NCI-H128 (cell line): ENCODE measurements around the gene PRKN.

ENCODE experiments used
- DNase-seq: peaks from one replicate; lab custom pipeline; 2025; ENCODE audit not compliant: unreplicated experiment; lab: John Stamatoyannopoulos, UW

Gene PRKN

GRCh38 chr6:161377116-161377515 lies 1350.5 kb downstream of the PRKN start:
- DNase-seq, result no peak

GRCh38 chr6:161376367-161376766 lies 1351.2 kb downstream of the PRKN start:
- DNase-seq, result no peak

- DNase-seq, result no peak
Measured at GRCh38 chr6:161374971-161375873, 1352.3 kb downstream of the PRKN start.

- peak; percentile 68 for DNase-seq
Measured at GRCh38 chr6:161373905-161374451, 1353.6 kb downstream of the PRKN start.

GRCh38 chr6:161372422-161372793 lies 1355.2 kb downstream of the PRKN start:
- no peak for DNase-seq

GRCh38 chr6:161370880-161371279 lies 1356.7 kb downstream of the PRKN start:
- peak; percentile 26 for DNase-seq

- DNase-seq, result no peak
Measured at GRCh38 chr6:161369339-161369738, 1358.2 kb downstream of the PRKN start.

GRCh38 chr6:161368514-161368913 lies 1359.1 kb downstream of the PRKN start:
- no peak for DNase-seq

- no peak for DNase-seq
Measured at GRCh38 chr6:161367472-161367871, 1360.1 kb downstream of the PRKN start.

- DNase-seq, result no peak
Measured at GRCh38 chr6:161366301-161366923, 1361.2 kb downstream of the PRKN start.

GRCh38 chr6:161365633-161366032 lies 1361.9 kb downstream of the PRKN start:
- DNase-seq, result no peak

- no peak for DNase-seq
Measured at GRCh38 chr6:161363286-161363685, 1364.3 kb downstream of the PRKN start.

GRCh38 chr6:161362266-161362665 lies 1365.3 kb downstream of the PRKN start:
- DNase-seq, result no peak

- no peak for DNase-seq
Measured at GRCh38 chr6:161361529-161361928, 1366.0 kb downstream of the PRKN start.

- no peak for DNase-seq
Measured at GRCh38 chr6:161360520-161360919, 1367.0 kb downstream of the PRKN start.

GRCh38 chr6:161359618-161359945 lies 1368.0 kb downstream of the PRKN start:
- no peak for DNase-seq

GRCh38 chr6:161356167-161356854 lies 1371.3 kb downstream of the PRKN start:
- no peak for DNase-seq

GRCh38 chr6:161355696-161356095 lies 1371.9 kb downstream of the PRKN start:
- DNase-seq, result no peak

GRCh38 chr6:161354956-161355355 lies 1372.6 kb downstream of the PRKN start:
- DNase-seq, result no peak

GRCh38 chr6:161354276-161354840 lies 1373.2 kb downstream of the PRKN start:
- DNase-seq, result no peak

GRCh38 chr6:161353208-161353613 lies 1374.4 kb downstream of the PRKN start:
- no peak for DNase-seq
